Keratinocyte (primary cell): ENCODE results near the gene TMEM238. TPM values are rescaled to one million over a fixed set of nuclear protein-coding genes. Genes with fewer than 3 reads are reported as not detected.
A peak's percentile ranks its signal among the peaks of the same experiment; 100 is the strongest.

ENCODE experiments used
- DNase-seq: peaks from one replicate; pipeline ENCODE4 v3.0.0-alpha.2; 2011; ENCODE audit warnings: low read depth, missing footprints, low spot score
- FAIRE-seq: peaks from 2 replicates; lab custom pipeline; 2011; peaks lifted over from hg19 to GRCh38; lab: Jason Lieb, UNC
- H2AFZ ChIP-seq: 2 replicates; pipeline ENCODE4 v1.6.0; 2012; ENCODE audit warnings: low read length, control low read depth, inconsistent platforms; ENCODE audit not compliant: control insufficient read depth
- H3K27ac ChIP-seq: 2 replicates; pipeline ENCODE4 v1.5.1; 2011; ENCODE audit warnings: low read length; ENCODE audit not compliant: control insufficient read depth, insufficient read depth
- H3K27me3 ChIP-seq: 3 replicates; pipeline ENCODE4 v1.6.0; 2011; ENCODE audit warnings: low read length; ENCODE audit not compliant: control insufficient read depth, insufficient read depth; ENCODE audit errors: extremely low read depth
- H3K36me3 ChIP-seq, 2 experiments: 2 replicates in 1 of 2; 3 replicates in 1 of 2; pipeline ENCODE4 v1.5.1; 2011; ENCODE audit warnings: low read length in 2 of 2, mild to moderate bottlenecking in 1 of 2; ENCODE audit not compliant: control insufficient read depth in 2 of 2, insufficient read depth in 2 of 2; ENCODE audit errors: extremely low read depth in 1 of 2
- H3K4me1 ChIP-seq: 3 replicates; pipeline ENCODE4 v1.5.1; 2011; ENCODE audit warnings: low read length; ENCODE audit not compliant: control insufficient read depth, insufficient read depth; ENCODE audit errors: extremely low read depth
- H3K4me2 ChIP-seq: 3 replicates; pipeline ENCODE4 v1.6.0; 2011; ENCODE audit warnings: low read depth, low read length; ENCODE audit not compliant: control insufficient read depth, insufficient read depth; ENCODE audit errors: extremely low read depth
- H3K4me3 ChIP-seq, 3 experiments: fragments of 200-600 bp in 1 of 3; sonication (generic) in 1 of 3; 2 replicates in 2 of 3; 3 replicates in 1 of 3; pipeline ENCODE4 v1.5.1; 2011 to 2016; ENCODE audit warnings: low read length in 3 of 3, mild to moderate bottlenecking in 3 of 3, control low read depth in 2 of 3, inconsistent platforms in 1 of 3, low read depth in 1 of 3, mixed read lengths in 1 of 3, mixed run types in 1 of 3, moderate library complexity in 1 of 3; ENCODE audit not compliant: control insufficient read depth in 2 of 3, insufficient read depth in 2 of 3; ENCODE audit errors: extremely low read depth in 1 of 3
- H3K79me2 ChIP-seq: 2 replicates; pipeline ENCODE4 v1.6.0; 2012; ENCODE audit warnings: low read length; ENCODE audit not compliant: control insufficient read depth, insufficient read depth
- H3K9ac ChIP-seq: 3 replicates; pipeline ENCODE4 v1.6.0; 2011; ENCODE audit warnings: low read length; ENCODE audit not compliant: control insufficient read depth, insufficient read depth; ENCODE audit errors: extremely low read depth
- H3K9me1 ChIP-seq: 3 replicates; pipeline ENCODE4 v1.6.0; 2011; ENCODE audit warnings: low read length; ENCODE audit not compliant: control insufficient read depth, insufficient read depth; ENCODE audit errors: extremely low read depth
- H3K9me3 ChIP-seq: 2 replicates; pipeline ENCODE4 v1.5.1; 2012; ENCODE audit warnings: low read depth, low read length; ENCODE audit not compliant: control insufficient read depth
- H4K20me1 ChIP-seq: 3 replicates; pipeline ENCODE4 v1.6.0; 2011; ENCODE audit warnings: low read length; ENCODE audit not compliant: control insufficient read depth, insufficient read depth; ENCODE audit errors: extremely low read depth
- EZH2 ChIP-seq: IDR thresholded peaks from one replicate; pipeline ENCODE4 v1.6.1; 2012; ENCODE audit warnings: inconsistent platforms, mild to moderate bottlenecking, low read length, moderate library complexity
- dilution Hi-C: fragments of 300-500 bp; cut with MboI; formaldehyde crosslinking; loops from one replicate; pipeline ENCODE4 v1.7.0; 2020; ENCODE audit warnings: low sequenced_read_pairs; ENCODE audit not compliant: extremely low pct_ligation_motif_present
- polyA plus RNA-seq, 5 experiments: library from polyadenylated mRNA; depleted of rRNA in 3 of 5; stranded (reverse) in 3 of 5; stranded (forward) in 1 of 5; unstranded in 1 of 5; fragments of >200 nt; gene quantifications; 1 replicate in 1 of 5; 2 replicates in 3 of 5; 3 replicates in 1 of 5; pipeline versions ENCODE4 v1.2.1 to v1.2.3, GENCODE V29; 2011 to 2012; ENCODE audit warnings: missing spikeins in 2 of 5, low read depth in 1 of 5, low replicate concordance in 1 of 5
- TF ChIP-seq, protein P1 (sequence below), 3 experiments: IDR thresholded peaks in 1 of 3; conservative IDR thresholded peaks in 1 of 3; optimal IDR thresholded peaks in 1 of 3; 2 replicates in 2 of 3; 3 replicates in 1 of 3; pipeline versions ENCODE3 to v1.5.1; 2011; ENCODE audit warnings: low read length in 3 of 3, mild to moderate bottlenecking in 3 of 3, moderate library complexity in 2 of 3, control low read depth in 1 of 3, inconsistent platforms in 1 of 3; ENCODE audit not compliant: insufficient read depth in 2 of 3; ENCODE audit errors: extremely low read depth in 1 of 3

Gene TMEM238
- polyA plus RNA-seq, 1 donor (not counting 4 experiments of a cell fraction or from before 2014, with no cell fraction given), result 0.24 TPM

GRCh38 chr19:55368701-55369563 lies 15.2 kb downstream of the TMEM238 start:
- Histone ChIP-seq H3K9me3 (no peaks in the 10 kb centered on the region), H3K4me3 (peak overlapping the region; percentile 37 to 49 (median 38)), H3K27me3 (peaks cover 12% of the 10 kb centered on the region), H3K9me1 (no peaks in the 10 kb centered on the region), H3K4me1 (peaks cover 15% of the 10 kb centered on the region), H2AFZ (no peak overlapping the region), H3K9ac (peak overlapping the region; percentile 41), H3K79me2 (no peaks in the 10 kb centered on the region), H3K27ac (no peak overlapping the region), H4K20me1 (no peaks in the 10 kb centered on the region), H3K4me2 (peak overlapping the region; percentile 32), H3K36me3 (no peaks in the 10 kb centered on the region)
- DNase-seq (no peak), FAIRE-seq (no peak)
- dilution Hi-C loops, result no loop called here
- TF ChIP-seq, protein P1, sequence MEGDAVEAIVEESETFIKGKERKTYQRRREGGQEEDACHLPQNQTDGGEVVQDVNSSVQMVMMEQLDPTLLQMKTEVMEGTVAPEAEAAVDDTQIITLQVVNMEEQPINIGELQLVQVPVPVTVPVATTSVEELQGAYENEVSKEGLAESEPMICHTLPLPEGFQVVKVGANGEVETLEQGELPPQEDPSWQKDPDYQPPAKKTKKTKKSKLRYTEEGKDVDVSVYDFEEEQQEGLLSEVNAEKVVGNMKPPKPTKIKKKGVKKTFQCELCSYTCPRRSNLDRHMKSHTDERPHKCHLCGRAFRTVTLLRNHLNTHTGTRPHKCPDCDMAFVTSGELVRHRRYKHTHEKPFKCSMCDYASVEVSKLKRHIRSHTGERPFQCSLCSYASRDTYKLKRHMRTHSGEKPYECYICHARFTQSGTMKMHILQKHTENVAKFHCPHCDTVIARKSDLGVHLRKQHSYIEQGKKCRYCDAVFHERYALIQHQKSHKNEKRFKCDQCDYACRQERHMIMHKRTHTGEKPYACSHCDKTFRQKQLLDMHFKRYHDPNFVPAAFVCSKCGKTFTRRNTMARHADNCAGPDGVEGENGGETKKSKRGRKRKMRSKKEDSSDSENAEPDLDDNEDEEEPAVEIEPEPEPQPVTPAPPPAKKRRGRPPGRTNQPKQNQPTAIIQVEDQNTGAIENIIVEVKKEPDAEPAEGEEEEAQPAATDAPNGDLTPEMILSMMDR (optimal IDR thresholded peaks at IDR 0.05 in 1 of 3, IDR thresholded peaks at IDR 0.05 in 1 of 3, conservative IDR thresholded peaks at IDR 0.05 in 1 of 3; ENCODE audit: extremely low read depth in 1 of 3, insufficient read depth in 2 of 3, low read length in 3 of 3), result no peak

DNA sequence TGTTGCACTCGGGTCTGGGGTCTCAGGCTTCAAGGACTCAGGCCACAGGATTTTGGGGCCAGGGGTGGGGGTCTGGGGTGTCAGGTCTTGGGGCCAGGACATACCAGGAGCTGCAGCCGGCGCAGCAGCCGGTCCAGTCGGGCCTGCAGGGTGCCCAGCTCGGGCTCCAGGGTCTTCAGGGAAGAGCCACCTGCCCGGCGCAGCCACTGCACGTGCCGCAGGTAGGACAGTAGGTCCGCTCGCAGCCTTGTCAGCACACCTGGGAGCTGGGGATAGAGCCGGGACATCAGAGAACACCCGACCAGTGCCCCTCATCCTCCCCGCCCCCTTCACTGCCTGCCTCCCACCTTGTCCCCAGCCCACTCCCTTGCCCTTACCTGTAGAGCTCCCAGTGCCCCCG lies 16.0 kb downstream of the TMEM238 start:
- dilution Hi-C loops, result no loop called here
- no peak overlapping the region for H3K27ac ChIP-seq
- no peak overlapping the region for H3K4me3 ChIP-seq
- H3K4me1 ChIP-seq, result peaks cover 15% of the 10 kb centered on the region
- no peaks in the 10 kb centered on the region for H4K20me1 ChIP-seq
- H3K79me2 ChIP-seq, result no peaks in the 10 kb centered on the region
- no peaks in the 10 kb centered on the region for H3K9me3 ChIP-seq
- peaks cover 7% of the 10 kb centered on the region for H3K27me3 ChIP-seq
- H2AFZ ChIP-seq, result no peak overlapping the region
- TF ChIP-seq, protein P1 (optimal IDR thresholded peaks at IDR 0.05 in 1 of 3, IDR thresholded peaks at IDR 0.05 in 1 of 3, conservative IDR thresholded peaks at IDR 0.05 in 1 of 3; ENCODE audit: extremely low read depth in 1 of 3, insufficient read depth in 2 of 3, low read length in 3 of 3), result no peak
- no peak for TF ChIP-seq EZH2
- no peaks in the 10 kb centered on the region for H3K36me3 ChIP-seq
- no peak for FAIRE-seq
- no peak for DNase-seq
- no peak overlapping the region for H3K4me2 ChIP-seq
- no peaks in the 10 kb centered on the region for H3K9me1 ChIP-seq
- no peak overlapping the region for H3K9ac ChIP-seq
